Stimulated activated CD4-positive, alpha-beta T cell treated with anti-CD3 and anti-CD28 coated beads, TNF-alpha, amount 100 ng/mL, for 4 hours (primary cell): ENCODE data around the gene DEFB131A.
"Not testable (repeated sequence)": the region's sequence is repeated elsewhere in the genome, so short reads cannot be mapped to it uniquely, and the experiment has no call there.

ENCODE experiments used
- DNase-seq, 3 experiments: peaks; one replicate each; pipeline ENCODE4 v3.0.0-alpha.2; 2020; ENCODE audit warnings: low read depth in 3 of 3

The DEFB131A gene

GRCh38 chr4:9494256-9495035 lies 50.2 kb downstream of the DEFB131A start:
- not testable (repeated sequence) for DNase-seq

DNA sequence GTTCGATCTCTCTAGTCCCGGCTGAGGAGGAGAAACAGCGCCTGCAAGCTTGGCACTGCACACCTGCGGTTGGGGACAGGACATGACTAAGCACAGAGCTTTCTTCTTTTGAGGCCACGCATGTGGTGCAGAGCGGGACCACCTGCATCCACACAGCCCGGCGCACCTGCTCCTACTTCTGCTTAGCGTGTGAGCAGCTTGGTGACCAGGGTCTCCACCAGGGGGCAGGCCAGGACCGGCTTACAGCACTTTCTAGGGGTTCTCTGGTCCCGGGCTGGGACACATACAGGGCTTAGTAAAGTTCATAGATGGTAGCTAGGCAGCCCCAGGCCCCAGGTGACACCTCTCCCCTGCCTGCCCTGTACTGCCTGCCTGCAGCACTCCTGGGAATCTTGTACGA lies 51.2 kb downstream of the DEFB131A start:
- DNase-seq: peak; percentile 24 to 41 (median 32)

GRCh38 chr4:9497575-9498467 lies 53.6 kb downstream of the DEFB131A start:
- DNase-seq: not testable (repeated sequence)

- not testable (repeated sequence) for DNase-seq
Measured at GRCh38 chr4:9498468-9499040, 54.3 kb downstream of the DEFB131A start.

DNA sequence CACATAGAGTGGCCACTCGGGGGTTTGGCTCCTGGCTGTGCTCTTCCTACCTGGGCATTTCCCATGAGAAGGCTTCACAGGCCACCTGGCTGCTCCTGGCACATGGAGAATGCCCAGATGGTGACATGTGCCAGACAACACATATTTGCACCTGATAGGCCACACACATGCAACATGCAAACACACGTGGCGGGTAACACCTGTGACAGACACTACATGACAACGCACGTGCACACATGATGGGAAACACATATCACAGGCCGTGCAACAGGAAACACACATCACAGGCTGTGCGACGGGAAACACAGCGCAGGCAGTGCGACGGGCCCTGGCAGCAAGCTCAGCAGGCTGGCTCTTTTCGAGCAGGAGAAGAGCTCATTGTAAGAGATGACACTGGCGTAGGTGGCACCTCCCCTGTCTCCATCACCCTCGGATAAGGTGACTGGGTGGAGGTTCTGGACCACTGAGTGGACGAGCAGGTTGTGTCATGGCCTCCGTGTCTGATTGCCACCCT lies 55.8 kb downstream of the DEFB131A start:
- not testable (repeated sequence) for DNase-seq
